Stimulated activated CD4-positive, alpha-beta T cell treated with anti-CD3 and anti-CD28 coated beads, Interleukin-4, amount 100 ng/mL, for 24 hours (primary cell): ENCODE results near the gene NUAK2.
"Not testable (repeated sequence)": the region's sequence is repeated elsewhere in the genome, so short reads cannot be mapped to it uniquely, and the experiment has no call there.

Experiments used
- DNase-seq: peaks from one replicate; pipeline ENCODE4 v3.0.0-alpha.2; 2020

NUAK2 gene

DNA sequence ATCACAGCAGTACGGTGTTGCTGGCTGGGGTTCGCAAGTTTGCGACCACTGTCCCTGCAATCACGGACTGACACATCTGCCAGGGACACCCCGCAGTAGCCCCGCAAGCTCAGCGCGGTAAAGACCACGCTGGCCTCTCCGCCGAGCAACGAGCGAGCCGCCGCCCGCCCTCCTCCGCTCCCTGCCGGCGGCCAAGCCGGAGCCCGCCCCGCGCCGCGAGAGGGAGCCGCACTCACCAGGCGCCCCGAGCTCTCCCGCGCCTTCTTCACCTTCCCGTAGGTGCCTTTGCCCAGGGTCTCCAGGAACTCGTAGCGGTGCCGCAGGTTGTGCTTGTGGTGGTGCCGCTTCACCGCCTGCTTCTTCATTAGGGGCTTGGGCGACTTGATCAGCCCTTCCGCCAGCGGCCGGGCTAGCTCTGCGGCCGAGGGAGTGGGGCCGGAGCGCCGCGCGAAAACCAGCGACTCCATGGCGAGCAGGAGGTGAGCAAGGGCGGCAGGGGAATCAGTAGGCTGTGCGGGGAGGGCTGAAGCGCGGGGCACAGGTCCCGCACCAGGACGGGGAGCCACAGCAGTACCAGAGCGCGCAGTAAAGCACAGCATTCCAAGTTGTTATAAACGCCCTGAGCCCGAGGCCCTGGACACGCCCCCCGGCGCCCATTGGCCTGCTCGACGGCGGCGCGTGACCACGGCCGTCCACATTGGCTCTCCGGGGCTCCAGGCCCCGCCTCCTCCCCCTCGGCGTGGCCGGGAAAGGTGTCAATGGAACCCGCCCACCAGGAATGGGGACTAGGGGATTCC is at the start of gene NUAK2:
Gene NUAK2, minus strand, starts transcription at position 584 of the 797 bp plus-strand sequence. Its CDS starts 117 bp downstream, at position 467.
- DNase-seq, result peak; percentile 86

GRCh38 chr1:205370780-205371179 is 49.2 kb upstream of the NUAK2 start:
- no peak for DNase-seq

DNA sequence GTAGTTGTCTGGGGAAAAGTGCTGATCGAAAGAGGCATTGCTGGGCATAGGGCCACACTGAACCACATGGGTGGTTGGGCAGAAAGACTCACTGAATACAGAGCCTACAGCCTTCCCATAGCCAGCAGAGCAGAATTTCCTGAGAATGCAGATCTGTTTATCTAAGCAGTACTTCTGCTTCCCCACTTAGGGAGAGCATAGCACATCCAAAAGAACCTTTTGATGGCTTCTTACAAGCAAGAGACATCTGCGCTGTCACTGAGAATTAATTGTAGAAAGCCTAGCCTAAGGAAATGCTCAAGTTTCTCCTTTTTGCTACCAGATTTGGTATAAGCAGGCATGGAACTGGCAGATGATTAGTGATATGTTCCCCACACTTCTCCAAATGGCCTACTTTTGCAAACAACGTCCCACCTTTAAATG is 48.2 kb upstream of the NUAK2 start:
- DNase-seq, result no peak

- no peak for DNase-seq
Observed at GRCh38 chr1:205368478-205368877, 46.9 kb upstream of the NUAK2 start.

DNA sequence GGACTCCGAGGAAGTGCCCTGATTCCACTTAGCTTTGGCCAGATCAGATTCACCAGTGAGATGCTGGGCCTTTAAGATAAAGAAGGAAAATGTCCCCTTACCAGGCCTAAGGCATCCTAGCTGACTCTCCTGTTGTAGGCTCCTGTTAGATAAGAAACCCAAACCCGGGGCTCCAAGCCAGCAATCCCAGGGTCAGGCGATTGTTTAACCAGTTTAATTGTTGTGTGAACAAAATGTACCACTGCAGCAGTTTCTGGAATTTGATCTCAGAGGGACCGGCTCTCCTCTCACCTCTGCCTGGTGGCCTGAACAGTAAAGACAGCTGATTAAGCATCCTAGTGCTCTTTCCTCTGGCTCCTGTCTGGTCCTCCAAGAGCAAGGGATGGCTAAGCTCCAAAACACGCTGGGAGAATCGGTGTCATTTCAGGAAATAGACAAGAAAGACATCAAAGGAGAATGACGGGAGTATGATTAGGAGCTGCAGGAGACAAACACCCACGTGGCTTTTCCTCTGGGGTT is 44.5 kb upstream of the NUAK2 start:
- no peak for DNase-seq

DNA sequence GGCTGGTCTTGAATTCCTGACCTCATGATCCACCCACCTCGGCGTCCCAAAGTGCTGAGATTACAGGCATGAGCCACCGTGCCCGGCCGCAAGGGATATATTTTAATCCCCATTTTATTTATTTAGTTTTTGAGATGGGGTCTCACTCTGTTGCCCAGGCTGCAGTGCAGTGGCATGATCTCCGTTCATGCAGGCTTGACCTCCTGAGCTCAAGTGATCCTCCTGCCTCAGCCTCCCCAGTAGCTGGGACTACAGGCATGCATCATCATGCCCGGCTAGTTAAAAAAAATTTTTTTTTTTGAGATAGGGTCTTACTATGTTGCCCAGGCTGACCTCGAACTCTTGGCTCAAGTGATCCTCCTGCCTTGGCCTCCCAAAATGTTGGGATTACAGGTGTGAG is 43.5 kb upstream of the NUAK2 start:
- not testable (repeated sequence) for DNase-seq

DNA sequence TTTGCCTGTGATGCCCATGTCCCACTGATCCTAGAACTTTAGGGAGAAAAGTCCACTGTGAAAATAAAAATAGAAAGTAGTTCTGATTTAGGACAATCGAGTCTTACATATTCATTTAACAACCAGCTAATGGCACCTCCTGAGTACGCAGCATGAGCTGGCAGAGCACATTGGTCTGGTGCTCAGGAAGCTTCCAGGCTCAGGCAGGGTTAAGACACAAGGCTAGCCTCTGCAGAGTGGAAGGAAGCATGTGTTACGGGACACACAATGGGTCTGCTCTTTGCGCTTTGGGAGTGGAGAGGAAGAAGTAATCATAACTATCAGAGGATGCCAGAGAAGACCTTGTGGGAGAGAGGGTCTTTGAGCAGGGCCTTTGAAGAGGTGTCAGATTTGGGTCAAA is 39.3 kb upstream of the NUAK2 start:
- DNase-seq, result no peak

- DNase-seq, result no peak
Observed at GRCh38 chr1:205359771-205360565, 38.4 kb upstream of the NUAK2 start.

GRCh38 chr1:205358579-205358978 is 37.0 kb upstream of the NUAK2 start:
- DNase-seq, result no peak

DNA sequence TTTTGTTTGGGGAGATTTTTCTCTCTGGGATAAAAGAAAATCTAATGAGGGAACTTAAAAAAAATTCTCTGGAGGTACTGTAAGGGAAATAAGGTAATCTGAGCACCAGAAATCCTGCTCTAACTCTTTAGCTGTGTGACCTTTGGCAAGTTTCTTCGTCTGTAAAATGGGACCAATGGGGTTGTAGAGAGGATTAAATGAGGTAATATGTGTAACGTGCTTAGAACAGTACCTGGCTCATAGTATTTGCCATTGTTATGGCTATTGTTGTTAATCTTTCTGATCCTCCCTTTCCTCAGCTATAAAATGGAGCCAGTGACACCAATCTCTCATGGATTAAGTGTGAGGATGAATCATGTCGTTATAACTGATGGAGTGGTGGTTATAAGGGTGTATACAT is 36.0 kb upstream of the NUAK2 start:
- no peak for DNase-seq

- no peak for DNase-seq
Observed at GRCh38 chr1:205356440-205357139, 35.0 kb upstream of the NUAK2 start, which contains the start of gene KLHDC8A. Gene KLHDC8A, minus strand, starts transcription at chr1:205356922. Its CDS starts 13,318 bp downstream, at chr1:205343604.

- DNase-seq, result no peak
Observed at GRCh38 chr1:205355075-205355453, 33.5 kb upstream of the NUAK2 start.

- DNase-seq, result peak; percentile 73
Observed at GRCh38 chr1:205354259-205355074, 32.9 kb upstream of the NUAK2 start.

GRCh38 chr1:205353612-205354011 is 32.1 kb upstream of the NUAK2 start:
- no peak for DNase-seq

- DNase-seq, result no peak
Observed at GRCh38 chr1:205353191-205353590, 31.6 kb upstream of the NUAK2 start.

GRCh38 chr1:205351984-205352713 is 30.6 kb upstream of the NUAK2 start:
- DNase-seq, result no peak

GRCh38 chr1:205350691-205351141 is 29.2 kb upstream of the NUAK2 start:
- DNase-seq, result no peak

DNA sequence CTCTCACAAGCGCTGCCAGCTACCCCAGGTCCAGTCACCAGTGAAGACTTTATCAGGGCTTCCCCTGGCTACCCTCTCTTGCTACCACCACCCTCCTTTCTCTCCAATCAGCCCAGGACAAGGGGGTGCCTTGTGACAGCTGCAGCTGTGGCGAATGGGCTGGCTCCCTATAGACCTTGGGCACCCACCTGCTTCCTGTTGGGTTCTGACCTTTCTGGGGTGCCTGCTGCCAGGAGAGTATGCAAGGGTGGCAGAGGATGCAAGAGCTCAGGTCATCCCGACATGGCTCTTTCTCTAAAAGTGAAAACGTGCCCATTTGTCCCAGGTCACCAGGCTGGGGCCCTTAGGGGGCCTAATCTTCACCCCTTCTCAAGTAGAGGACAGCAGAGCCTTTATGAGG is 28.6 kb upstream of the NUAK2 start:
- no peak for DNase-seq

DNA sequence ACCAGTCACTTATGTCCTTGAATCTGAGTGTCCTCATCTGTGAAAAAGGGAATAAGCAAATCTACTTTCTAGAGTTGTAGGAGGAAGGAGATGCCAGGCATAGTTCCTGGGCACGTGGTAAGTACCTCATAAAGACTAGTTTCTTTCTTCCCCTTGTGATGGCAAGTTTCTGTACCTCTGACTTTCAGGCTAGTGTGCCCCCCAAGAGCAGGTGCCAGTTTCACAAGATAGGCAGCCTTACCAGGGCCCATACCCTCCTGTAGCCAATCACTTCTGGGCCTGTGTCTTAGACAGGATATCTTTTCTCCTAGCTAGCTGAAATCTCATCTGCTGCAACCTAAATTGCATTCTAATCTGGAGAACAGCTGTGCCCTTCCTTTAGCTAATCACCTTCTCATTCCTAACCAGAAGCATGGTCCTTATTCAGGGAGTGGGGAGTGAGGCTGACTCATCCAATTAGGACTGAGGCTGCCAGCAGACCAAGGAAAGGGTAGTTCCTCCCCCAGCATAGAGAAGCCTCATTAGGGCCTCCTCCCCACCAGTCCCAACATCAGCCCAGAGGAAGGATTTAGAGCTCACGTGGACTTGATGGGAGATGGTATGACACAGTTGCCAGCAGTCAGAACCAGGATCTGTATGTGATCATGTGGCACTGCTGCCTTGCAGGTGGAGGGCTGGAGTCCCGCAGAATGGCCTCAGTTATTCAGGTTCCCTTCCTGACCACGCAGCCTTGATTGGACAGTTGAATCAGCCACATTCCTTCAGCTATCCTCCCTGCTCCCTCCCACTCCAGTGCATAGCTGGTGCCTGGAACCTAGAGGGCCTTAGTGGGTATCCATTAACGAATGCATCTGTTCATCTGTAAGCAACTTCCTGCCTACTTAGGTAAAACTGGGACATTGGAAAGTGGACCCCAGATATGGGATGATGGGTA is 27.3 kb upstream of the NUAK2 start:
- DNase-seq, result no peak

DNA sequence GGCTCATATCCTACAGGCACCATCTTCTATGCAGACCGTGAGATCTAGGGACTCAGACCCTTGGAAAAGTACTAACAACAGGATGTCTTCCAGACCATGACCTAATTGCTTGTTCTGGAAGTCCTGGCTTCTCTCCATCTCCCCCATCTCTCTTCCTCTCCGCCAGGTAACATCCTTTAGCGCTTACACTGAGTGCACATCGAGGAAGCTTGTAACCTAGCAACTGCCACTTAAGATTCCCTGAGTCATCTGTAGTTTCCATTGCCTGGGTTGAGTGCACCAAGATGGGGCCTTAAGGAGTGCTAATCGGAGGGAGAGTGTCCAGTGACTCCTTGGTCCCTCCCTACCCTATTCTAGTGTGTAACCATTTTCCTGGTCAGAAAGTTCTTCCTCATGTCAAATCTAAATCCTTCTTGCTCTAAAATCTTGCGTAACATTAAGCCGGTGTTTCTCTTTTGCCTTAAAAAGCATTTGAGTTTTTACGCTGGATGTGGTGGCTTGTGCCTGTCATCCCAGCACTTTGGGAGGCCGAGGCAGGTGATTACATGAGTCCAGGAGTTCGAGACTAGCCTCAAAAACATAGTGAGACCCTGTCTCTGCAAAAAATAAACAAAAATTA is 25.5 kb upstream of the NUAK2 start:
- DNase-seq, result no peak
